Prostate gland (tissue), 2 donors: ENCODE data around the gene CLCNKA.

ENCODE experiments used
- POLR2A ChIP-seq: fragments of 450-650 bp; IDR thresholded peaks from one replicate; pipeline ENCODE4 v1.6.1; 2016; ENCODE audit warnings: antibody characterized with exemption, mild to moderate bottlenecking
- TF ChIP-seq, protein P1 (sequence below), 4 experiments: fragments of 200-600 bp in 2 of 4; fragments of 450-650 bp in 2 of 4; sonication (generic) in 2 of 4; IDR thresholded peaks; 1 replicate in 3 of 4; 2 replicates in 1 of 4; pipeline ENCODE4 v1.5.1; 2016 to 2019; ENCODE audit warnings: antibody characterized with exemption in 4 of 4, mild to moderate bottlenecking in 2 of 4, moderate library complexity in 2 of 4

GRCh38 chr1:16009678-16010077 is 12.2 kb upstream of the CLCNKA start:
- TF ChIP-seq, protein P1, sequence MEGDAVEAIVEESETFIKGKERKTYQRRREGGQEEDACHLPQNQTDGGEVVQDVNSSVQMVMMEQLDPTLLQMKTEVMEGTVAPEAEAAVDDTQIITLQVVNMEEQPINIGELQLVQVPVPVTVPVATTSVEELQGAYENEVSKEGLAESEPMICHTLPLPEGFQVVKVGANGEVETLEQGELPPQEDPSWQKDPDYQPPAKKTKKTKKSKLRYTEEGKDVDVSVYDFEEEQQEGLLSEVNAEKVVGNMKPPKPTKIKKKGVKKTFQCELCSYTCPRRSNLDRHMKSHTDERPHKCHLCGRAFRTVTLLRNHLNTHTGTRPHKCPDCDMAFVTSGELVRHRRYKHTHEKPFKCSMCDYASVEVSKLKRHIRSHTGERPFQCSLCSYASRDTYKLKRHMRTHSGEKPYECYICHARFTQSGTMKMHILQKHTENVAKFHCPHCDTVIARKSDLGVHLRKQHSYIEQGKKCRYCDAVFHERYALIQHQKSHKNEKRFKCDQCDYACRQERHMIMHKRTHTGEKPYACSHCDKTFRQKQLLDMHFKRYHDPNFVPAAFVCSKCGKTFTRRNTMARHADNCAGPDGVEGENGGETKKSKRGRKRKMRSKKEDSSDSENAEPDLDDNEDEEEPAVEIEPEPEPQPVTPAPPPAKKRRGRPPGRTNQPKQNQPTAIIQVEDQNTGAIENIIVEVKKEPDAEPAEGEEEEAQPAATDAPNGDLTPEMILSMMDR (IDR thresholded peaks at IDR 0.05), result no peak
- TF ChIP-seq POLR2A, result no peak
